ENCODE results near the gene ENDOU. TPM values are rescaled to one million over a fixed set of nuclear protein-coding genes. Genes with fewer than 3 reads are reported as not detected.
A peak's percentile ranks its signal among the peaks of the same experiment; 100 is the strongest.

The ENDOU gene
- total and polyA plus RNA-seq, 4 experiments from 2014 or later, result not detected

- Histone ChIP-seq H3K4me1 (ENCODE audit: insufficient read depth, low read length) (peaks cover 23% of the 10 kb centered on the region), H3K36me3 (ENCODE audit: insufficient read depth, low read length) (no peaks in the 10 kb centered on the region), H3K4me3 (ENCODE audit: low read length in 2 of 2) (no peak overlapping the region), H3K27ac (ENCODE audit: low read depth, low read length) (no peak overlapping the region), H3K9me3 (ENCODE audit: control insufficient read depth in 1 of 2, low read length in 2 of 2) (no peaks in the 10 kb centered on the region), H3K27me3 (ENCODE audit: insufficient read depth, low read length) (no peaks in the 10 kb centered on the region)
- no peaks in the 10 kb centered on the region for H3K36me3 Mint-ChIP-seq
- H3K27me3 Mint-ChIP-seq, result peaks cover 0 to 1% of the 10 kb centered on the region in 2 donors
- H3K27ac Mint-ChIP-seq, result no peak overlapping the region
- no peak overlapping the region for H3K4me3 Mint-ChIP-seq
- POLR2A ChIA-PET (ENCODE audit: partially characterized antibody), result no interaction called here
- H3K9me3 Mint-ChIP-seq, result no peaks in the 10 kb centered on the region
- H3K4me1 Mint-ChIP-seq, result peaks cover 15 to 25% (median 21%) of the 10 kb centered on the region in 4 donors
- CTCF ChIA-PET (ENCODE audit: partially characterized antibody), result interaction anchor here (11.9 kb wide), 1 partner anchor 8 kb away, joined by 270 read pairs; no protein-coding TSS in a partner anchor
- intact Hi-C loops (cut with micrococcal nuclease), result no loop called here
- no peak for DNase-seq
These were observed 27.3 kb upstream of the ENDOU start for GRCh38 chr12:47752552-47752951.

- DNase-seq, result no peak
- Mint-ChIP-seq H3K9me3 (no peaks in the 10 kb centered on the region), H3K27ac (no peak overlapping the region), H3K27me3 (peaks cover 0 to 2% of the 10 kb centered on the region in 2 donors), H3K4me3 (no peak overlapping the region), H3K36me3 (no peaks in the 10 kb centered on the region), H3K4me1 (peaks cover 11 to 21% (median 19%) of the 10 kb centered on the region in 4 donors)
- Histone ChIP-seq H3K9me3 (ENCODE audit: control insufficient read depth in 1 of 2, low read length in 2 of 2) (no peaks in the 10 kb centered on the region), H3K4me3 (ENCODE audit: low read length in 2 of 2) (no peak overlapping the region), H3K27ac (ENCODE audit: low read depth, low read length) (no peak overlapping the region), H3K4me1 (ENCODE audit: insufficient read depth, low read length) (peaks cover 23% of the 10 kb centered on the region), H3K27me3 (ENCODE audit: insufficient read depth, low read length) (no peaks in the 10 kb centered on the region), H3K36me3 (ENCODE audit: insufficient read depth, low read length) (no peaks in the 10 kb centered on the region)
- intact Hi-C loops (cut with micrococcal nuclease), result no loop called here
- POLR2A ChIA-PET (ENCODE audit: partially characterized antibody), result no interaction called here
- CTCF ChIA-PET (ENCODE audit: partially characterized antibody), result interaction anchor here (11.9 kb wide), 1 partner anchor 8 kb away, joined by 270 read pairs; no protein-coding TSS in a partner anchor
These were observed 26.8 kb upstream of the ENDOU start for GRCh38 chr12:47752121-47752520.

- intact Hi-C loops (cut with micrococcal nuclease), result no loop called here
- Mint-ChIP-seq H3K9me3 (no peaks in the 10 kb centered on the region), H3K27ac (no peak overlapping the region), H3K27me3 (peaks cover 0 to 3% of the 10 kb centered on the region in 2 donors), H3K4me3 (no peak overlapping the region), H3K36me3 (no peaks in the 10 kb centered on the region), H3K4me1 (peaks cover 9 to 20% (median 19%) of the 10 kb centered on the region in 4 donors)
- CTCF ChIA-PET (ENCODE audit: partially characterized antibody), result interaction anchor here (0.9 to 1.3 kb wide), 3 partner anchors 9 to 87 kb away, joined by 3 read pairs; no protein-coding TSS in a partner anchor
- Histone ChIP-seq H3K27ac (ENCODE audit: low read depth, low read length) (no peak overlapping the region), H3K4me1 (ENCODE audit: insufficient read depth, low read length) (peaks cover 23% of the 10 kb centered on the region), H3K27me3 (ENCODE audit: insufficient read depth, low read length) (no peaks in the 10 kb centered on the region), H3K9me3 (ENCODE audit: control insufficient read depth in 1 of 2, low read length in 2 of 2) (no peaks in the 10 kb centered on the region), H3K4me3 (ENCODE audit: low read length in 2 of 2) (no peak overlapping the region), H3K36me3 (ENCODE audit: insufficient read depth, low read length) (no peaks in the 10 kb centered on the region)
- POLR2A ChIA-PET (ENCODE audit: partially characterized antibody), result no interaction called here
- no peak for DNase-seq
These were observed 26.3 kb upstream of the ENDOU start for GRCh38 chr12:47751561-47751960.

GRCh38 chr12:47750916-47751470 is 25.7 kb upstream of the ENDOU start:
- H3K4me3 Mint-ChIP-seq, result no peak overlapping the region
- H3K9me3 Mint-ChIP-seq, result no peaks in the 10 kb centered on the region
- ChIA-PET CTCF (ENCODE audit: partially characterized antibody) (interaction anchor here (0.9 to 1.3 kb wide), 4 partner anchors 9 to 87 kb away, joined by 3 read pairs; no protein-coding TSS in a partner anchor), POLR2A (ENCODE audit: partially characterized antibody) (no interaction called here)
- no peak for DNase-seq
- no peak overlapping the region for H3K4me3 ChIP-seq (ENCODE audit: low read length in 2 of 2)
- H3K27ac ChIP-seq (ENCODE audit: low read depth, low read length), result no peak overlapping the region
- peaks cover 9 to 14% (median 14%) of the 10 kb centered on the region in 4 donors for H3K4me1 Mint-ChIP-seq
- no peaks in the 10 kb centered on the region for H3K36me3 Mint-ChIP-seq
- H3K27me3 ChIP-seq (ENCODE audit: insufficient read depth, low read length), result no peaks in the 10 kb centered on the region
- no peaks in the 10 kb centered on the region for H3K9me3 ChIP-seq (ENCODE audit: control insufficient read depth in 1 of 2, low read length in 2 of 2)
- H3K27me3 Mint-ChIP-seq, result peaks cover 0 to 3% of the 10 kb centered on the region in 2 donors
- intact Hi-C loops (cut with micrococcal nuclease), result no loop called here
- H3K36me3 ChIP-seq (ENCODE audit: insufficient read depth, low read length), result no peaks in the 10 kb centered on the region
- H3K27ac Mint-ChIP-seq, result no peak overlapping the region
- peaks cover 18% of the 10 kb centered on the region for H3K4me1 ChIP-seq (ENCODE audit: insufficient read depth, low read length)

GRCh38 chr12:47750229-47750798 is 25.0 kb upstream of the ENDOU start:
- Histone ChIP-seq H3K4me3 (ENCODE audit: low read length in 2 of 2) (no peak overlapping the region), H3K27me3 (ENCODE audit: insufficient read depth, low read length) (no peaks in the 10 kb centered on the region), H3K9me3 (ENCODE audit: control insufficient read depth in 1 of 2, low read length in 2 of 2) (no peaks in the 10 kb centered on the region), H3K27ac (ENCODE audit: low read depth, low read length) (no peak overlapping the region), H3K4me1 (ENCODE audit: insufficient read depth, low read length) (peaks cover 11% of the 10 kb centered on the region), H3K36me3 (ENCODE audit: insufficient read depth, low read length) (no peaks in the 10 kb centered on the region)
- CTCF ChIA-PET (ENCODE audit: partially characterized antibody), result interaction anchor here (0.8 to 1.3 kb wide), 3 partner anchors 8 to 17 kb away, joined by 3 read pairs; no protein-coding TSS in a partner anchor
- H3K27me3 Mint-ChIP-seq, result peaks cover 0 to 3% of the 10 kb centered on the region in 2 donors
- POLR2A ChIA-PET (ENCODE audit: partially characterized antibody), result no interaction called here
- H3K27ac Mint-ChIP-seq, result peak overlapping the region in 1 of 7 donors; percentile 63
- H3K9me3 Mint-ChIP-seq, result no peaks in the 10 kb centered on the region
- intact Hi-C loops (cut with micrococcal nuclease), result no loop called here
- no peak for DNase-seq
- H3K4me1 Mint-ChIP-seq, result peaks cover 5 to 7% (median 7%) of the 10 kb centered on the region in 4 donors
- H3K4me3 Mint-ChIP-seq, result no peak overlapping the region
- no peaks in the 10 kb centered on the region for H3K36me3 Mint-ChIP-seq

- H3K27ac Mint-ChIP-seq, result no peak overlapping the region
- no peak for DNase-seq
- Histone ChIP-seq H3K4me1 (ENCODE audit: insufficient read depth, low read length) (no peaks in the 10 kb centered on the region), H3K27me3 (ENCODE audit: insufficient read depth, low read length) (no peaks in the 10 kb centered on the region), H3K9me3 (ENCODE audit: control insufficient read depth in 1 of 2, low read length in 2 of 2) (no peaks in the 10 kb centered on the region), H3K4me3 (ENCODE audit: low read length in 2 of 2) (no peak overlapping the region), H3K36me3 (ENCODE audit: insufficient read depth, low read length) (no peaks in the 10 kb centered on the region), H3K27ac (ENCODE audit: low read depth, low read length) (no peak overlapping the region)
- no peak overlapping the region for H3K4me3 Mint-ChIP-seq
- H3K36me3 Mint-ChIP-seq, result no peaks in the 10 kb centered on the region
- peaks cover under 1 to 10% (median 2%) of the 10 kb centered on the region in 4 donors for H3K4me1 Mint-ChIP-seq
- ChIA-PET POLR2A (ENCODE audit: partially characterized antibody) (no interaction called here), CTCF (ENCODE audit: partially characterized antibody) (interaction anchor here (2.3 to 13.8 kb wide), 3 partner anchors 9 to 89 kb away, joined by 8 to 671 read pairs (median 270); partner anchors contain the start of genes RAPGEF3 and SLC48A1)
- intact Hi-C loops (cut with micrococcal nuclease), result no loop called here
- no peaks in the 10 kb centered on the region for H3K9me3 Mint-ChIP-seq
- peaks cover 0 to 5% of the 10 kb centered on the region in 2 donors for H3K27me3 Mint-ChIP-seq
These were observed 23.6 kb upstream of the ENDOU start for GRCh38 chr12:47748899-47749298.

- Mint-ChIP-seq H3K36me3 (no peaks in the 10 kb centered on the region), H3K27me3 (peaks cover 0 to 5% of the 10 kb centered on the region in 2 donors), H3K4me3 (no peak overlapping the region), H3K4me1 (peaks cover 4 to 13% (median 6%) of the 10 kb centered on the region in 4 donors), H3K27ac (no peak overlapping the region), H3K9me3 (no peaks in the 10 kb centered on the region)
- CTCF ChIA-PET (ENCODE audit: partially characterized antibody), result interaction anchor here (2.3 to 13.8 kb wide), 3 partner anchors 10 to 90 kb away, joined by 8 to 671 read pairs (median 270); partner anchors contain the start of genes RAPGEF3 and SLC48A1
- DNase-seq, result no peak
- Histone ChIP-seq H3K36me3 (ENCODE audit: insufficient read depth, low read length) (no peaks in the 10 kb centered on the region), H3K9me3 (ENCODE audit: control insufficient read depth in 1 of 2, low read length in 2 of 2) (no peaks in the 10 kb centered on the region), H3K27ac (ENCODE audit: low read depth, low read length) (no peak overlapping the region), H3K4me1 (ENCODE audit: insufficient read depth, low read length) (no peaks in the 10 kb centered on the region), H3K27me3 (ENCODE audit: insufficient read depth, low read length) (no peaks in the 10 kb centered on the region), H3K4me3 (ENCODE audit: low read length in 2 of 2) (no peak overlapping the region)
- POLR2A ChIA-PET (ENCODE audit: partially characterized antibody), result no interaction called here
- intact Hi-C loops (cut with micrococcal nuclease), result no loop called here
These were observed 23.2 kb upstream of the ENDOU start for GRCh38 chr12:47748507-47748828.
